Stimulated activated CD8-positive, alpha-beta memory T cell treated with anti-CD3 and anti-CD28 coated beads, Interleukin-15, amount 100 ng/mL, for 48 hours (primary cell): ENCODE results near the gene PRAME.
"Not testable (repeated sequence)": the region's sequence is repeated elsewhere in the genome, so short reads cannot be mapped to it uniquely, and the experiment has no call there.

Experiments used
- DNase-seq, 2 donors: peaks; one replicate each; pipeline ENCODE4 v3.0.0-alpha.2; 2020; ENCODE audit warnings: low read depth in 2 of 2

PRAME gene

GRCh38 chr22:22550789-22551434, 8.2 kb downstream of the PRAME start:
- DNase-seq, result no peak

- DNase-seq, result no peak
Observed at GRCh38 chr22:22548910-22549309, 10.2 kb downstream of the PRAME start.

DNA sequence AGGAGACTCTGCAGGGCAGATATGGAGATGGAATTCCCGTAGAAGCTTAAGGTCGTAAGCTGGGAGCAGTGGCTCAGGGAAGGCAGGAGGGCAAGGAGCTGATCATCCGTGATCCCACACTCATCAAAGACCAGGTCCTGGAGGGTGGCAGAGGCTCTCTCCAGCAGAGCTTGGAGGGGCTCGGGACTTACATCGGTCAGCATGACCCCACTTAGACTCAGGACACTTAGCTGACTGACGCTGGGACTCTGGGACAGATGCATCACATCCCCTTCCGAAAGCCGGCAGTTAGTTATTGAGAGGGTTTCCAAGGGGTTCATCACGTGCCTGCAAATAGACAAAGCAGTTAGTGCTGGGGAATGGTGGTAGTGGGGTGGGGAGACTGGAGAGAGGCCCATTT, 10.7 kb downstream of the PRAME start:
- no peak for DNase-seq

GRCh38 chr22:22547692-22548300, 11.3 kb downstream of the PRAME start:
- DNase-seq, result no peak

DNA sequence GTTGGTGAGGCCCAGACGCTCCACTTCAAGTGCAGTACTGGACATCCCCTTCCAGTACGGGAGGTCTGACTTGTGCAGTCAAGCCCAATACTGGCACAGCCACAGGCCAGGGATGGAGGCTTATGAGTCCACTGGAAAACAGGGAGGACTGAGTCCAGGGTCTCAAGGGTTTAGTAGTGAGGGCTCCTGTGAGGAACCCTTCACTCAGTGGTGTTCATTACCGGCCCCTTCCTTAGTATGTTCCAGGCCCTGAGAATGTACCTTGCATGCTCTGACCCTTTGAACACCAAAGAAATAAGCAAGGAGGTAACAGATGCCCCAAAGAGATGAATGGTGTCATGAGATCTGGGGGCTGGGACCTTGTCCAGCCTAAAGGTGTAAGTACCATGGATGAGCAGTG, 11.8 kb downstream of the PRAME start:
- DNase-seq, result no peak

DNA sequence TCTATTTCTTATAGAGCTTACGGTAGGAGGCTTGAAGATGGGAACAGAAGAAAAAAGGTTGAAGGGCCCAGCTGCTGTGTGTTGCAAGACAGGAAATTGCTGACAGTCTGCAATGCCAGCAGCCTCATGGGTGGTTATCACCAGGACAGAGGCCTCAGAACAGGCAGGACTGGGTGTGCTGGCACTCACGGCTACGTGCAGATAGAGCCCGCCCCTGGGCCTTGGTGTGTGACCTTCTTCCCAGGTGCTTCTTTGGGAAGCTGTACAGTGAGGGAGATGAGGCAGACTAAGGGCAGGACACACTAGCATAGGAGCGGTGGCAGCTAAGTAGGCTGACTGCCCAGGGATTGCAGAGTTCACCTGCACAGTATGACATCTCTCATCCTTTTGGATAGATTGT, 12.6 kb downstream of the PRAME start:
- no peak for DNase-seq

GRCh38 chr22:22545084-22545483, 14.0 kb downstream of the PRAME start:
- no peak for DNase-seq

GRCh38 chr22:22538226-22538989, 20.7 kb downstream of the PRAME start:
- DNase-seq, result no peak

DNA sequence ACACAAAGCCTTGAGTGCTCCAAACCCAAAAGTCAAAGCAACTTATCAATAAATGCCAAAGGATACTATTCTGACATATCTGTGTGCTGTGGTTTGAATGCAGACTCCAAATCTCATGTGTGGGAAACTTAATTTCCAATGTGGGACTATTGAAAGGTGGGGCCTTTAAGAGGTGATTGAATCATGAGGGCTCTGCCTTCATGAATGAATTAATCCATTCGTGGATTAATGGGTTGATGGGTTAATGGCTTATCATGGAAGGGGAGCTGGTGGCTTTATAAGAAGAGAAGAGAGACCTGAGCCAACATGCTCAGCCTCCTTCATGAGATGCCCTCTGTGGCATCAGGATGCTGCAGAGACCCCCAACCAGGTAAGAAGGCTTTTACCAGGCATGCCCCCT, 22.1 kb downstream of the PRAME start:
- DNase-seq, result no peak

- DNase-seq, result no peak
Observed at GRCh38 chr22:22536515-22536914, 22.6 kb downstream of the PRAME start.

DNA sequence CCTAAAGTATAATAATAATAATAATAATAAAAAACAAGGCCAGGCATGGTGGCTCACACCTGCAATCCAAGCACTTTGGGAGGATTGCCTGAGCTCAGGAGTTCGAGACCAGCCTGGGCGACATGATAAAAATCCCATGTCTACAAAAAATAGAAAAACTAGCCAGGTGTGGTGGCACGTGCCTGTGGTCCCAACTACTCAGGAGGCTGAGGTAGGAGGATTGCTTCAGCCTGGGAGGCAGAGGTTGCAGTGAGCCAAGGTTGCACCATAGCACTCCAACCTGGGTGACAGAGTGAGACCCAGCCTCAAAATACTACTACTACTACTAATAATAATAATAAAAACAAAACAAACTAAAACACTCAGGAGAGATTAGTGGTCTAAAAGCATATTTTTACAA, 23.4 kb downstream of the PRAME start:
- no peak for DNase-seq

GRCh38 chr22:22534604-22535415, 24.3 kb downstream of the PRAME start:
- DNase-seq, result no peak

DNA sequence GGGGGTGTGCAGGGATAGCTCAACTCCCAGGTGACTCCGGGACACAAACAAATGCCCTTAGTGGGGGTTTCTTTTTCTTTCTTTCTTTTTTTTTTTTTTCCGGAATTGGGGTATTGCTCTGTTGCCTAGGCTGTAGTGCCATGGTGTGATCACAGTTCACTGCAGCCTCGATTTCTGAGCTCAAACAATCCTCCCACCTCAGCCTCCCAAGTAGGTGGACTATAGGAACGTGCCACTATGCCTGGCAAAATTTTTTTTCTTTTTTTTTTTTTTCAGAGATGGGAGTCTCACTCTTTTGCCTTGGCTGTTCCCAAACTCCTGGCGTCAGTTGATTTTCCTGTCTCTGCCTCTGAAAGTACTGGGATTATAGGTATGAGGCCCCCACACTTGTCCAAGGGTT, 25.2 kb downstream of the PRAME start:
- no peak for DNase-seq

- no peak for DNase-seq
Observed at GRCh38 chr22:22533417-22533816, 25.6 kb downstream of the PRAME start.

DNA sequence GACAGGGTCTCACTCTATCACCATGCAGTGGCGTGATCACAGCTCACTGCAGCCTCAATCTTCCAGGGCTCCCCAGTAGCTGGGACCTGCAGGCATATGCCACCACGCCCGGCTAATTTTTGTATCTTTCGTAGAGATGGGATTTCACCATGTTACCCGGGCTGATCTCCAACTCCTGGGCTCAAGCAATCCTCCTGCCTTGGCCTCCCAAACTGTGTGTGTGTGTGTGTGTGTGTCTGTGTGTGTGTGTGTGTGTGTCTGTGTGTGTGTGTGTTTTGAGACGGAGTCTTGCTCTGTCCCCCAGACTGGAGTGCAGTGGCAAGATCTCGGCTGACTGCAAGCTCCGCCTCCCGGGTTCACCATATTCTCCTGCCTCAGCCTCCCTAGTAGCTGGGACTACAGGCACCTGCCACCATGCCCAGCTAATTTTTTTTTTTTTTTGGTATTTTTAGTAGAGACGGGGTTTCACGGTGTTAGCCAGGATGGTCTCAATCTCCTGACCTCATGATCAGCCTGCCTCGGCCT, 26.5 kb downstream of the PRAME start:
- not testable (repeated sequence) for DNase-seq

DNA sequence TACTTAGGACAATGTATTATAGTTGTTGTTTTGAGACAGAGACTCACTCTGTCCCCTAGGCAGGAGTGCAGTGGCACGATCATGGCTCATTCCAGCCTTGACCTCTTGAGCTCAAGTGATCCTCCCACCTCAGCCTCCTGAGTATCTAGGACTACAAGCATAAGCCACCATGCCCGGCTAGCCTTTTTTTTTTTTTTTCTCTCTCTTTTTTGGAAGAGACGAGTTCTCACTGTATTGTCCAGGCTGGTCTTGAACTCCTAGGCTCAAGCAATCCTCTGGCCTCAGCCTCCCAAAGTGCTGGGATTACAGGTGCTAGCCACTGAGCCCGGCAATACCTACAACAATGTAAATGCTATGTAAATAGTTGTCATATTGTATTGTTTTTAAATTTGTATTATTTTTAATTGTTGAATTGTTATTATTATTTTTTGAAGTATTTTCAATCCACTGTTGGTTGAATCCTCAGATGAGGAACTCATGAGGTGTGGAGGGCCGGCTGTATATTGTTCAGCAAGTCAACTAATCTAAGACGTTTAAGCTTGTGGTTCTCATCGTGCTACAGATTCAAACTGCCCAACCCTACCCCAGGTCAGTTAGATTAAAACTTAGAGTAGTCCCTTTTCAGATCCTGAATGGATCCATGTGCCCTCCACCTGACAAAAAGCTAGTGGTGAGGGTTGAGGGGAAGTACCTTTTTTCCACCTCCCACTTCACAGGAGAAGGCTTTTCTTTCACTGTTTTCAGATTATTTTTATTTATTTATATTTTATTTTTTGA, 27.1 kb downstream of the PRAME start:
- no peak for DNase-seq

DNA sequence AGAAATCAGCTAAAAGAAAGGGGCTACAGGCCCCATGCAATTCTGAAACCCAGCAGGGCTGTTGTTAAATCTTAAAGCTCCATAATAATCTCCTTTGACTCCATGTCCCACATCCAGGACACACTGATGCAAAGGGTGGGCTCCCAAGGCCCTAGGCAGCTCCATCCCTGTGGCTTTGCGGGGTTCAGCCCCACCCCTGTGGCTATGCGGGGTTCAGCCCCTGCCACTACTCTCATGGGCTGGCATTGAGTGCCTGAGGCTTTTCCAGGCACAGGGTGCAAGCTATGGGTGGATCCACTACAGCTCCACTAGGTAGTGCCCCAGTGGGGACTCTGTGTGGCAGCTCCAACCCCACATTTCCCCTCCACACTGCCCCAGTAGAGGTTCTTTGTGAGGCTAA, 30.3 kb downstream of the PRAME start:
- no peak for DNase-seq

- no peak for DNase-seq
Observed at GRCh38 chr22:22527312-22527711, 31.8 kb downstream of the PRAME start.

DNA sequence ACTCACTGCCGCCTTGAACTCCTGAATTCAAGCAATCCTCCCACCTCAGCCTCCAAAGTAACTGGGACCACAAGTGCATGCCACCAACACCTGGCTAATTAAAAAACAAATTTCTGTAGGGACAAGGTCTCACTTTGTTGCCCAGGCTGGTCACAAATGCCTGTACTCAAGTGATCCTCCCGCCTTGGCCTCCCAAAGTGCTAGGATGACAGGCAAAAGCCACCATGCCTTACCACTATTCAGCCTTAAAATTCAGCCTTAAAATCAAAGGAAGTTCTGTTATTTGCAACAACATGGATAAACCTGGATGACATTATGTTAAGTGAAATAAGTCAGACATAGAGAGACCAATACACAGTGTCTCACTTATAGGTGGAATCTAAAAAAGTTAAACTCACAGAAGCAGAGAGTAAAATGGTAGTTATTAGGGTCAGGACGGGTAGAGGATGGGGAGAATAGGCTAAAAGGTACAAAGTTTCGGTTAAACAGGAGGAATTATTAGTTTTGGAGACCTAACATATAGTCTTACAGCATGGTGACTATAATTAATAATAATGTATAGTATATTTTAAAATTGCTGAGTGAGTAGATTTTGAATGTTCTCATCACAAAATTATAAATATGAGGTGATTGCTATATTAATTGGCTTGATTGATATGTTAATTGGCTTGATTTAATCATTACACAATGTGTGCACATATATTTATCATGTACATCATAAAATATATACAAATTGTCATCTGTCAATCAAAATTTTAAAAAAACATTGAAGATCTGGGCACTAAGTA, 32.7 kb downstream of the PRAME start:
- no peak for DNase-seq

DNA sequence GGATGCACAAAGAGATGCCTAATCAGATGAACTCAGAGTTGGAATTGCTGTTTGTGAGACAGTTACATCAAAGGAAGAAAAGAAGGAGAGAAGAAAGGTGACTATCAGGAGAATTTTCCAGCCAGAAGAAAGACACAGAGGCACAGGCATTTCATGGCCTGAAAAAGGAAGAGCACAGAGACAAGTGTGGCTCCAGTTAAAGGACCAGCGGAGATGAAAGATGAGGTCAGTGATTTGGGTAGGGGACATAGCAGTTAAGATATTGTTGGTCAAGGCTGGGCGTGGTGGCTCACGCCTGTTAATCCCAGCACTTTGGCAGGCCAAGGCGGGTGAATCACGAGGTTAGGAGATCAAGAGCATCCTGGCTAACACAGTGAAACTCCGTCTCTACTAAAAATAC, 35.6 kb downstream of the PRAME start:
- DNase-seq, result no peak
